K562 (cell line): ENCODE measurements around the gene HFE. TPM values are rescaled to one million over a fixed set of nuclear protein-coding genes. Genes with fewer than 3 reads are reported as not detected.

Experiments
- CEBPB ChIP-seq: fragments of 450-650 bp; IDR thresholded peaks from 2 replicates; pipeline ENCODE4 v1.6.1; 2016; ENCODE audit warnings: missing genetic modification characterization, missing compliant biosample characterization
- JUND ChIP-seq, 2 experiments: IDR thresholded peaks; 2 replicates in 1 of 2; 3 replicates in 1 of 2; pipeline ENCODE4 v1.6.1; 2011; ENCODE audit warnings: borderline replicate concordance in 2 of 2, low read depth in 2 of 2, low read length in 2 of 2, improper control_type of control experiment in 1 of 2, missing biosample characterization in 1 of 2, missing genetic modification characterization in 1 of 2, missing genetic modification reagents in 1 of 2
- MED1 ChIP-seq: sonication (generic); formaldehyde crosslinking; IDR thresholded peaks from 2 replicates; pipeline ENCODE4 v1.8.1; 2023; ENCODE audit warnings: missing genetic modification reagents, borderline replicate concordance
- RBM34 ChIP-seq: fragments of 200-400 bp; formaldehyde crosslinking; IDR thresholded peaks from 2 replicates; pipeline ENCODE4 v1.6.1; 2018; ENCODE audit warnings: low read length, borderline replicate concordance; ENCODE audit not compliant: insufficient read depth
- RBM39 ChIP-seq: fragments of 200-400 bp; formaldehyde crosslinking; optimal IDR thresholded peaks from 2 replicates; pipeline ENCODE3; 2018; ENCODE audit warnings: low read depth, low read length
- TEAD1 ChIP-seq, 2 experiments: fragments of 450-650 bp in 1 of 2; sonication (generic) in 1 of 2; formaldehyde crosslinking; IDR thresholded peaks; 2 replicates each; pipeline versions ENCODE4 v1.4.0 to v1.8.0; 2020 to 2022; ENCODE audit warnings: mild to moderate bottlenecking in 2 of 2, missing genetic modification reagents in 1 of 2
- ZBTB17 ChIP-seq: fragments of 450-650 bp; formaldehyde crosslinking; IDR thresholded peaks from 2 replicates; pipeline ENCODE4 v1.4.0; 2020; ENCODE audit warnings: mild to moderate bottlenecking
- ZNF551 ChIP-seq: fragments of 250-450 bp; sonication (Bioruptor Pico); IDR thresholded peaks from 2 replicates; pipeline ENCODE4 v1.5.0; 2021; ENCODE audit warnings: mild to moderate bottlenecking, moderate library complexity
- polyA plus RNA-seq, 8 experiments: library from polyadenylated mRNA; depleted of rRNA in 4 of 8; stranded (reverse) in 5 of 8; unstranded in 3 of 8; fragments of >200 nt; fragmentation: Nextera tagmentation in 2 of 8; fragmentation: Illumina TruSeq in 1 of 8; extraction: Ambion mirVana in 2 of 8; extraction: Trizol in 1 of 8; gene quantifications; 2 replicates each; pipeline versions ENCODE4 v1.2.1 to v1.2.3, GENCODE V29; 2011 to 2014; ENCODE audit warnings: inconsistent platforms in 1 of 8, missing spikeins in 1 of 8
- total RNA-seq, 7 experiments: library from RNA; depleted of rRNA in 6 of 7; stranded (reverse); fragments of >200 nt in 6 of 7; fragmentation: Illumina TruSeq in 2 of 7; extraction: Trizol in 2 of 7; gene quantifications; 2 replicates each; pipeline versions ENCODE4 v1.2.1 to v1.2.3, GENCODE V29; 2011 to 2021; ENCODE audit warnings: low replicate concordance in 1 of 7
- TF ChIP-seq, protein P1 (sequence below): IDR thresholded peaks from 3 replicates; pipeline ENCODE4 v1.6.1; 2011; ENCODE audit warnings: borderline replicate concordance, mild to moderate bottlenecking, moderate library complexity; ENCODE audit not compliant: insufficient read length; ENCODE audit errors: extremely low read depth
- TF ChIP-seq, protein P2 (sequence below), 2 experiments: fragments of 450-650 bp; IDR thresholded peaks; 2 replicates each; pipeline ENCODE4 v1.6.1; 2016; ENCODE audit warnings: mild to moderate bottlenecking in 2 of 2, borderline replicate concordance in 1 of 2, low read depth in 1 of 2, moderate library complexity in 1 of 2
- TF ChIP-seq, protein P3 (sequence below): fragments of 150-350 bp; IDR thresholded peaks from 2 replicates; pipeline ENCODE4 v1.6.1; 2014; ENCODE audit warnings: low read depth, mild to moderate bottlenecking, low read length, borderline replicate concordance

Gene HFE
- total and polyA plus RNA-seq, 9 of the 15 experiments (the other 6 are each of a cell fraction or from before 2014, with no cell fraction given), result 0.14 to 1.2 (median 0.76) TPM

DNA sequence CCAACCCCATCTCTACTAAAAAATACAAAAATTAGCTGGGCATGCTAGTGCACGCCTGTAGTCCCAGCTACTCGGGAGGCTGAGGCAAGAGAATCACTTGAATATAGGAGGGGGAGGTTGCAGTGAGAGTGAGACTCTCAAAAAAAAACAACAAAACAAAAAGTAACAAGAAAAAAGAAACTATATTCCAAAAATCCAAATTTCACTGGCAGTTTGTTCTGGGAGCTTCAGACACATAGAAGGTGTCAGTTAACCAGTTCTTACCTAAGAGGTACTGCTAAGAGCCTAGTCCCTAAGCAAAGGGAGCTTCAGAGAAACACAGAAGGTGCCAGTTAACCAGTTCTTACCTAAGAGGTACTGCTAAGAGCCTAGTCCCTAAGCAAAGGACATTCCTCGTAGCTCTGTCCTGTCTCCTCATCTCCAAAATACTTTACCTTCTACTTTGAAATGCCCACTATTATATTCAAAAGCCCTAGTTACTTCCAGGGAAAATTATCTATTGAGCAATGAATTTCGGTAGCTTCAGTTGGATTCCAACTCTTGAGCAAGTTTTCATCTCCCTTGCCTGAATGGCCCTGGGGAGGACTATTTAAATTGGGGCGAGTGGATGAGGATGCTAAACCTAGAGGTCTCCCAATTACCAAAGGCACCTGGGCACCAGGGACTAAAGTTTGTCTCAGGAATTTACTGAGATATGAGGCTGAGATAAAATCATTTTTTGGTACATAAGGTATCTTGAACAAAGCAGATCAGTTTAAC is 41.0 kb downstream of the HFE start (continued):
- TF ChIP-seq, protein P1, sequence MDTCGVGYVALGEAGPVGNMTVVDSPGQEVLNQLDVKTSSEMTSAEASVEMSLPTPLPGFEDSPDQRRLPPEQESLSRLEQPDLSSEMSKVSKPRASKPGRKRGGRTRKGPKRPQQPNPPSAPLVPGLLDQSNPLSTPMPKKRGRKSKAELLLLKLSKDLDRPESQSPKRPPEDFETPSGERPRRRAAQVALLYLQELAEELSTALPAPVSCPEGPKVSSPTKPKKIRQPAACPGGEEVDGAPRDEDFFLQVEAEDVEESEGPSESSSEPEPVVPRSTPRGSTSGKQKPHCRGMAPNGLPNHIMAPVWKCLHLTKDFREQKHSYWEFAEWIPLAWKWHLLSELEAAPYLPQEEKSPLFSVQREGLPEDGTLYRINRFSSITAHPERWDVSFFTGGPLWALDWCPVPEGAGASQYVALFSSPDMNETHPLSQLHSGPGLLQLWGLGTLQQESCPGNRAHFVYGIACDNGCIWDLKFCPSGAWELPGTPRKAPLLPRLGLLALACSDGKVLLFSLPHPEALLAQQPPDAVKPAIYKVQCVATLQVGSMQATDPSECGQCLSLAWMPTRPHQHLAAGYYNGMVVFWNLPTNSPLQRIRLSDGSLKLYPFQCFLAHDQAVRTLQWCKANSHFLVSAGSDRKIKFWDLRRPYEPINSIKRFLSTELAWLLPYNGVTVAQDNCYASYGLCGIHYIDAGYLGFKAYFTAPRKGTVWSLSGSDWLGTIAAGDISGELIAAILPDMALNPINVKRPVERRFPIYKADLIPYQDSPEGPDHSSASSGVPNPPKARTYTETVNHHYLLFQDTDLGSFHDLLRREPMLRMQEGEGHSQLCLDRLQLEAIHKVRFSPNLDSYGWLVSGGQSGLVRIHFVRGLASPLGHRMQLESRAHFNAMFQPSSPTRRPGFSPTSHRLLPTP, result no peak
- peak; percentile 56 for TF ChIP-seq CEBPB (tag)
- TF ChIP-seq RBM39, result no peak
- TF ChIP-seq TEAD1 (CRISPR knock-in tag; IDR thresholded peaks at IDR 0.05), result no peak
- TF ChIP-seq RBM34, result no peak
- TF ChIP-seq, protein P2, sequence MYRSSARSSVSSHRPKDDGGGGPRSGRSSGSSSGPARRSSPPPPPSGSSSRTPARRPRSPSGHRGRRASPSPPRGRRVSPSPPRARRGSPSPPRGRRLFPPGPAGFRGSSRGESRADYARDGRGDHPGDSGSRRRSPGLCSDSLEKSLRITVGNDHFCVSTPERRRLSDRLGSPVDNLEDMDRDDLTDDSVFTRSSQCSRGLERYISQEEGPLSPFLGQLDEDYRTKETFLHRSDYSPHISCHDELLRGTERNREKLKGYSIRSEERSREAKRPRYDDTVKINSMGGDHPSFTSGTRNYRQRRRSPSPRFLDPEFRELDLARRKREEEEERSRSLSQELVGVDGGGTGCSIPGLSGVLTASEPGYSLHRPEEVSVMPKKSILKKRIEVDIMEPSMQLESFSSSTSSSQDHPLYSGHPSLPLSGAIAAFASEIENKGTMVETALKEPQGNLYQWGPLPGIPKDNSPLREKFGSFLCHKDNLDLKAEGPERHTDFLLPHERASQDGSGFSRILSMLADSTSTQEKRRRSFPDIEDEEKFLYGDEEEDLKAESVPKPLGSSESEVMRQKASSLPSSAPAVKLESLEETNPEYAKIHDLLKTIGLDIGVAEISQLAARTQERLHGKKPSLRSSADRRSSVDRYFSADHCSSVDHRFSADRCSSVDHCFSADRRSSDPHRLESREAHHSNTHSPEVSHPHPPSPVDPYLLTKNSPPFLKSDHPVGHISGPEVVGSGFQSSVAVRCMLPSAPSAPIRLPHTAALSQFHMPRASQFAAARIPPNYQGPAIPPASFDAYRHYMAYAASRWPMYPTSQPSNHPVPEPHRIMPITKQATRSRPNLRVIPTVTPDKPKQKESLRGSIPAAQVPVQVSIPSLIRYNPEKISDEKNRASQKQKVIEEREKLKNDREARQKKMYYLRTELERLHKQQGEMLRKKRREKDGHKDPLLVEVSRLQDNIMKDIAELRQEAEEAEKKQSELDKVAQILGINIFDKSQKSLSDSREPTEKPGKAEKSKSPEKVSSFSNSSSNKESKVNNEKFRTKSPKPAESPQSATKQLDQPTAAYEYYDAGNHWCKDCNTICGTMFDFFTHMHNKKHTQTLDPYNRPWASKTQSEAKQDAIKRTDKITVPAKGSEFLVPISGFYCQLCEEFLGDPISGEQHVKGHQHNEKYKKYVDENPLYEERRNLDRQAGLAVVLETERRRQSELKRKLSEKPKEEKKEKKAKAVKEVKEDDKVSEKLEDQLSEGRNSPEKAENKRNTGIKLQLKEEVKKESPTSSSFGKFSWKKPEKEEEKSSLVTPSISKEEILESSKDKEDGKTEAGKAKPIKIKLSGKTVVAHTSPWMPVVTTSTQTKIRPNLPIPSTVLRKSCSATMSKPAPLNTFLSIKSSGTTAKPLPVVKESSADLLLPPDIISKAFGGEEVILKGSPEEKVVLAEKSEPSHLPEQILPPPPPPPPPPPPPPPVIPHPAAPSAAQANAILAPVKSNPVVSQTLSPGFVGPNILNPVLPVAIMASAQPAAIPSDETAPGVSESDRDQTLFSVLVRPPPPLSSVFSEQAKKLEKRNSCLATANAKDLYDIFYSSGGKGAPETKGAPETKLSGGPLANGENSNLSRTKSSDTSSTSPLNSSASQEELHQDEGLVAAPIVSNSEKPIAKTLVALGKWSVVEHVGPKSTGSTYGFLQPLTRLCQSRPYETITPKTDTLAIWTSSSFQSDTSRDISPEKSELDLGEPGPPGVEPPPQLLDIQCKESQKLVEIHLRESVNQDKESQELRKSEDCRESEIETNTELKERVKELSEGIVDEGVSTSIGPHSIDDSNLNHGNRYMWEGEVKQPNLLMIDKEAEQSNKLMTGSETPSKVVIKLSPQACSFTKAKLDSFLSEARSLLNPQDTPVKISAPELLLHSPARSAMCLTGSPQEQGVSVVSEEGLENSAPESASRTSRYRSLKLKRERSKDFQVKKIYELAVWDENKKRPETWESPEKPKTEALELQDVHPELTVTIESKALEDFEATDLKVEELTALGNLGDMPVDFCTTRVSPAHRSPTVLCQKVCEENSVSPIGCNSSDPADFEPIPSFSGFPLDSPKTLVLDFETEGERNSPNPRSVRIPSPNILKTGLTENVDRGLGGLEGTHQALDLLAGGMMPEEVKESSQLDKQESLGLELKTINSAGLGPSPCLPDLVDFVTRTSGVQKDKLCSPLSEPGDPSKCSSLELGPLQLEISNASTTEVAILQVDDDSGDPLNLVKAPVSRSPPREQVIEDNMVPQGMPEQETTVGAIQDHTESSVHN (IDR thresholded peaks at IDR 0.05; ENCODE audit: borderline replicate concordance in 1 of 2, low read depth in 1 of 2), result no peak
- no peak for TF ChIP-seq ZBTB17 (CRISPR knock-in tag)
- TF ChIP-seq JUND (IDR thresholded peaks at IDR 0.05; ENCODE audit: borderline replicate concordance, low read depth, low read length), result no peak
- no peak for TF ChIP-seq JUND (tag; IDR thresholded peaks at IDR 0.05; ENCODE audit: borderline replicate concordance, low read depth, low read length)
- TF ChIP-seq, protein P3, sequence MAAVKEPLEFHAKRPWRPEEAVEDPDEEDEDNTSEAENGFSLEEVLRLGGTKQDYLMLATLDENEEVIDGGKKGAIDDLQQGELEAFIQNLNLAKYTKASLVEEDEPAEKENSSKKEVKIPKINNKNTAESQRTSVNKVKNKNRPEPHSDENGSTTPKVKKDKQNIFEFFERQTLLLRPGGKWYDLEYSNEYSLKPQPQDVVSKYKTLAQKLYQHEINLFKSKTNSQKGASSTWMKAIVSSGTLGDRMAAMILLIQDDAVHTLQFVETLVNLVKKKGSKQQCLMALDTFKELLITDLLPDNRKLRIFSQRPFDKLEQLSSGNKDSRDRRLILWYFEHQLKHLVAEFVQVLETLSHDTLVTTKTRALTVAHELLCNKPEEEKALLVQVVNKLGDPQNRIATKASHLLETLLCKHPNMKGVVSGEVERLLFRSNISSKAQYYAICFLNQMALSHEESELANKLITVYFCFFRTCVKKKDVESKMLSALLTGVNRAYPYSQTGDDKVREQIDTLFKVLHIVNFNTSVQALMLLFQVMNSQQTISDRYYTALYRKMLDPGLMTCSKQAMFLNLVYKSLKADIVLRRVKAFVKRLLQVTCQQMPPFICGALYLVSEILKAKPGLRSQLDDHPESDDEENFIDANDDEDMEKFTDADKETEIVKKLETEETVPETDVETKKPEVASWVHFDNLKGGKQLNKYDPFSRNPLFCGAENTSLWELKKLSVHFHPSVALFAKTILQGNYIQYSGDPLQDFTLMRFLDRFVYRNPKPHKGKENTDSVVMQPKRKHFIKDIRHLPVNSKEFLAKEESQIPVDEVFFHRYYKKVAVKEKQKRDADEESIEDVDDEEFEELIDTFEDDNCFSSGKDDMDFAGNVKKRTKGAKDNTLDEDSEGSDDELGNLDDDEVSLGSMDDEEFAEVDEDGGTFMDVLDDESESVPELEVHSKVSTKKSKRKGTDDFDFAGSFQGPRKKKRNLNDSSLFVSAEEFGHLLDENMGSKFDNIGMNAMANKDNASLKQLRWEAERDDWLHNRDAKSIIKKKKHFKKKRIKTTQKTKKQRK, result no peak
- no peak for TF ChIP-seq ZNF551 (CRISPR knock-in tag)
- TF ChIP-seq MED1, result no peak
